ENCODE measurements around the gene OXA1L.
"Not testable (repeated sequence)": the region's sequence is repeated elsewhere in the genome, so short reads cannot be mapped to it uniquely, and the experiment has no call there.

OXA1L gene

DNA sequence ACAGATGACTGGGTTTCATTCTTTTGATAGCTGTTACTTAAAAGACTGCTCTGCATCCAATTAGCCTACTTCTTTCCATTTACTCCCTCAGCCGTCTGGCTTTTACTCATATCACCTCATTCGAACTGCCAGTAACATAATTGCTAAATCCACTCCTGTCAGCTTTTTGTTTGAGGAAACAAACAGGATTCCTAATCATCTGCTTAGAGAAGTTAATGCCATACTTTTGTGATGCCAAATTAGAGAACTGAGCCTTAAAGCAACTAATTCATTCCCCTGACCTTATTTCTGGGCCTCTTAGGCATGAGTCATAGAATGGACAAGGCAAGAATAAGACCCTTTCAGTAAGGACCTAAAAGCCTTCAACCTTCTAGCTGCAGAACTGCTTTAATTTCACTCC is 2.9 kb downstream of the OXA1L start:
- DNase-seq: no peak

- DNase-seq: no peak
Measured at GRCh38 chr14:22770481-22771187, 4.1 kb downstream of the OXA1L start.

DNA sequence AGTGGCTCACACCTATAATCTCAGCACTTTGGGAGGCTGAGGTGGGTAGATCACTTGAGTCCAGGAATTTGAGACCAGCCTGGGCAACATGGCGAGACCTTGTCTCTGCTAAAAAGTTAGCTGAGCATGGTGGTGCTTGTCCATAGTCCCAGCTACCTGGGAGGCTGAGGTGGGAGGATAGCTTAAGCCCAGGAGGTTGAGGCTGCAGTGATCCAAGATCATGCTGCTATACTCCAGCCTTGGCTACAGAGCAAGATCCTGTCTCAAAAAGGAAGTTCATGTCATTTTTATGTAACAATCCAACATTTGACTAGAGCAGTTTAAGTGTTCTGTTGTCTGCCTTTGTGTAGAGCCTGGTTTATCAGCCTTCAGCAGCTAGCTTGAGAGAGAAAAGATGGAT is 6.2 kb downstream of the OXA1L start:
- DNase-seq: no peak

DNA sequence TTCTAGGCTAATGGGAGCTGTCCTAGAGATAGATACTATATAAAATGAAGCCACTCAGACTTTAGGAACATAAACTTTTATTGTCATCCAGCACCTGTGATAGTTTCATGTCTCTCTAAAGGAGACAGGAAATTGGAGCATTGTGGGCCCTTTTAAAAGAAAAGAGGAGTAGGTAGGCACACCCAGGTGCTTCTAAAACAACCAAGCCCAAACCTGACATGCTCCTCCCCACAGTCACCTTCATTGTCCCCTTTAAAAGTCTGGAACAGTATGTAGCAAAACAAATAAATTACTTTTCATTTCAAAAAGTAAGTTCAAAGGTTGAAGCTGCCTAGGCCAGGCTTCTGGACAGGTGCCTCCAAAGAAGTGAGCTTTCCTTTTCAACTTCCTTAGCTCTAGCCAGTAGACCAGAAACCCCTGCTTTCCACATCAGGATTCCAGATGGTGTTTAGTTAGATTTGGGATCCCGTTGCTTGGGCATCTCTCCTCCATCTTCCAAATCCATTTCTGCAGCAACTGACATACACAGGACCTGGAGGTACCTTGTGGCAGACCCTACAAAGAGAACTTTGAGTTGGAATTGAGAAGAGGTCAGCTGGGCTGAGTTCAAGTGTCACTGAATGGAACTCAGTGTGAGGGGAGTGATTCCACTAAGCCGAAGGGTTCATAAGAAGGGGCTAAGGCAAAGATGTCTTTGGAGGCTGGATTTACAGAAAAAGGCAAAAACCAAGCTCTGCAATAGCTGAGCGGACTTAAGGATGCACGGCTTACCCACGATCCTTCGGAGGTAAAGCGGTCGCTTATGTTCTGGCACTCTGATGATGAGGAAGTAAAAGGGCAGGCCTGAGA is 6.9 kb downstream of the OXA1L start:
- DNase-seq: no peak

- no peak for DNase-seq
Measured at GRCh38 chr14:22774011-22774706, 7.7 kb downstream of the OXA1L start.

- DNase-seq: no peak
Measured at GRCh38 chr14:22776215-22776614, 9.7 kb downstream of the OXA1L start.

DNA sequence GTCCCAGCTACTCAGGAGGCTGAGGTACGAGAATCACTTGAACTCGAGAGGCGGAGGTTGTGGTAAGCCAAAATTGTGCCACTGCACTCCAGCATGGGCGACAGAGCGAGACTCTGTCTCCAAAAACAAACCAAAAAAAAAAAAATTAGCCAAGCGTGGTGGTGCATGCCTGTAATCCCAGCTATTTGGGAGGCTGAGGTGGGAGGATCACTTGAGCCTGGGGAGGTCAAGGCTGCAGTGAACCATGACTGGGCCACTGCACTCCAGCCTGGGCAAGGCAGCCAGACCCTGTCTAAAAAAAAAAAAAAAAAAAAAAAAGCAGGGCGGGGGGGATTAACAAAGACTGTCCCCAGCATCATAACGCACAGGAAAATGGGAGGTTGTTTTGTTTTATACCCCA is 10.4 kb downstream of the OXA1L start:
- DNase-seq: not testable (repeated sequence)

DNA sequence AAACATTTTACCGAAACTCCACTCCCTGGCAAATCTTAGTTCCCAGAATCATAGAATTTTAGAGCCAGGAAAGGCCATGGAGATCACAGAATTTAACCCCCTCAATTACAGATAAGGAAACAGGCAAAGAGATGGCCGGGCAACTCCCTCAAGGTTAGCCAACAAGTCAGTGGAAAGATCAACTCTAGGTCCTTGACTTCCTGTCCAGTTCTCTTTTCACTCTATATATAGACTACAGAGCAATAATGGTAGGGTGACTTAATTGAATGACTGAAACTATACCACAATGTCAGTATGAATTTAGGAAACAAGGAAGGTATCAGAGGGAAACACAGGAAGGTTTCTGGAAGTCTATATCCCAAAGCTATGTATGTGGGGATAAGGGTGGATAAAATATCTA is 11.6 kb downstream of the OXA1L start:
- no peak for DNase-seq

DNA sequence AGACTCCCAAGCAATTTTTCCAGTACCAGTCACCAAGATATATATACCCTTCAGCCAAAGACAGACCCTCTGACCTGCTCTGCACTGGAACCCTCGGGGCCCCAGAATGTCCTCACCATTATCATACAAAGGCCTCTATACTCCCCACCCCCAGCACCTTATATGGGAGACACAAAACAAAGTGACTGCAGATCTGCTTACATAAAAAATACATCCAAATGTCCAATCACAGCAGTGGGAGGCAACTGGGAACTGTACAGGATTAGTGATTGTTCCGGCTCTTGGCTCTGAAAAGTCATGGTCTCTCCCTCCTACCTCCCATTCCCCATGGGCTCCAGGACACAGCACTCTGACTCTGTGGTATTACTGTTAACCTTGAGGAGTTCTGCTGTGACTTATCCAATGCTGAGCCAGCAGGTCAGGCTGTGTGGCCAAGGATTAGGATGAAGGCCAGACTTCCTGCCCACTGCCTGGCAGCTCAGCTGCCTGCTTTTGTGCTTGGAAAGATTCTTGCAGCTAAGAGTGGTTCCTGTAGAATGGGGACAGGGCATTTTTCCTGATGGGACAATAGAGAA is 13.7 kb downstream of the OXA1L start:
- no peak for DNase-seq

DNA sequence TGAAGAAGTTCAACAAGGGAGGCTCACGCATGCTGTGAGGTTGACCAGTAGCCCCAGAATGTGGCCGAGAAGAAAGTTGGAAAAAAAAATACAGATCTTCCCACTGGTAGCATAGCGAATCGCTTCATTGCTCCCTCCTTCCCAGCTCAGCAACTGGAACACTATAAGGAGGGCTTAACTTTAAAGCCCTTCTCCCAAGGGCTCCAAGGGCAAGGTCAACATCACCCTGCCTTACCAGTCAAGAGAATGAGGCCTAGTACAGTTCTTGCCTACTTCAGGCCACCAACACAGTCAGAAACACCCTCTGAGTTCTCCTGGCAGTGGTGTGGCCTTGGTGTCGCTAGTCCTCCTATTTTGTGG is 14.4 kb downstream of the OXA1L start:
- no peak for DNase-seq

DNA sequence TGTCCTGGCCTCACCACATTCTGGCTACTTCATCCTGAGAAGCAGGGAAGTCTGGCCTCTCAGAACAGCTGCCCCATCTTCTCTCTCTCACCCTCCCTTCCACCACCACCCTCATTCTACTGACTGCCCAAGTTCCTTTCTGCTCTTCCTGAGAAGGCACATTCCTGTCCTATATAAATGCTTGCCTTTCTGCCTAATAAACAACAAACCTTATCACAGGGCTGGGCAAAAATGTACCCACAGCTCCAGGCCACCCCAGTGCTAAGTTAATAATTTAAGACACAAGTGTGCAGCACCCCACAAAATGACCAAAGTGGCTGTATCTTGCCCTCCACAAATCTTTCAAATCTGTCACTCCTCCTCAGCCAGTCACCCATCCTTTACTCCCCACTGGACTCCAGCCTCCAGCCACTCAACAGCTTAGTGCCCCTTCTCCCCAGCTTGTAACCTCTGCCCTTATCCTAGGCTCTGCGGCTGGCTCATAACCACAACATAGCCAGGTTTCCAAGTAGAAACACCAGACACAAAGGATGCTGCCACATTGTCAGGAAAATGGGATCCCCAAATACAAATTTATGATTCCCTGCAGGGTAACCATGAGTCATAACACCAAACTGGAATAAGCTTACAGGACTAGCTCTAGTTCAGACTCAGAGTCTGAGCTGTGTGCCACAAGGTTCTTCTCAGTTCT is 15.0 kb downstream of the OXA1L start:
- no peak for DNase-seq

GRCh38 chr14:22786685-22787084 is 20.2 kb downstream of the OXA1L start:
- DNase-seq: no peak

DNA sequence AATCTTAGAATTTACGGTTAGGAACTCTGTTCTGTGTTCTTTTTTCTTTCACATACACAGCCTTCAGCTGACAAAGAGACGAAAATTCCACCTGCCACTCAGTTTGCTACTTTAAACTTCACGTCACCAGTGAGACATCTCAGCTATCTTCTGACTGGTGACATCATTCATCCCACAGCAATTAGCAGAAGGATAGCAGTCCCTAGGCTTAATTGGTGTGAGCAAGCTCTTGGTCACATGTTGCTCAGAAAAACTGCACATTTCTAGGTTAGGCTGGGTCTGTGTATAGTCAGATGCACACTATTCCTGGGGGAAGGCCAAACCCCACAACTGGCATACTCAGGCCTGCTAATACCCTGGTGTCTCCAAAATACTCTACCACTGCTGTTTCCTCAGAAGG is 24.8 kb downstream of the OXA1L start:
- no peak for DNase-seq

GRCh38 chr14:22792158-22792557 is 25.7 kb downstream of the OXA1L start:
- DNase-seq: no peak

DNA sequence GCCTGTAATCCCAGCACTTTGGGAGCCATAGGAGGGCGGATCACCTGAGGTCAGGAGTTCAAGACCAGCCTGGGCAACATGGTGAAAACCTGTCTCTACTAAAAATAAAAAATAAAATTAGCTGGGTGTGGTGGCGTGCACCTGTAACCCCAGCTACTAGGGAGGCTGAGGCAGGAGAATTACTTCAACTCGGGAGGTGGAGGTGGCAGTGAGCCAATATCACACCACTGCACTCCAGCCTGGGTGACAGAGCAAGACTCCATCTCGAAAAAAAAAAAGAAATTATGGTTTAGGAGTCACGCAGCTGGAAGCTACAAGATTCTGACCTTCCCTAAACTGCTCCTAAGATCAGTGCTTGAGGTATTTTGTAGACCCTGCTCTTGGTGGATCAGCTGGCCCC is 27.1 kb downstream of the OXA1L start:
- not testable (repeated sequence) for DNase-seq

GRCh38 chr14:22793976-22794375 is 27.5 kb downstream of the OXA1L start:
- DNase-seq: no peak

GRCh38 chr14:22794551-22794951 is 28.1 kb downstream of the OXA1L start:
- DNase-seq: no peak

DNA sequence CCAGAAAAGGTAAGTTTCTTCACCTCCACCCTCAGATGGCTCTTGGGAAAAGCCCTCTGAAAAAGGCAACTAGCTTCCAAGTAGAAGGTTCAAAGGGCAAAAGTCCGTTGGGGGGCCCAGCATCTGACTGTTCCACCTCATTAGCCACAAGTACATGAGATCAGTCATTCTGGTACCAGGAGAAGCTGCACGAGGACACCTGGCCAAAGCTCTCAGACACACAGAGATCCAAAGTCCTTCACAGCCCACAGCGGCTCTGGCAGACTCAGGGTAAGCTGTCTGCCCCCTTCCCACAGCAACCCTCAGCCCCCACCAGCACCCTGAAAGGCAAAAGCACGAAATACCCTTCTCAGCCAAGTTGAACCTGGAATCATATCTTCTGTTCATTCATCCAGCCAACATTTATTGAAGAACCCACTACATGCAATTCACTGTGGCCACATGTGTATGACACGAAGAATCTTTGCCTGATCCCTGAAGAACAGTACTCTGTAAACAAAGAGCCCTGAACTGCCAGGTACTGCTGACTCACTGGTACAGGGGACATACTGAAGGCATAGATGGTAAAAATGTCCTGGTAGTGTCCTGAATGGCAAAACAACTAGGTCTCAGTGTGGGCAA is 29.7 kb downstream of the OXA1L start:
- no peak for DNase-seq

DNA sequence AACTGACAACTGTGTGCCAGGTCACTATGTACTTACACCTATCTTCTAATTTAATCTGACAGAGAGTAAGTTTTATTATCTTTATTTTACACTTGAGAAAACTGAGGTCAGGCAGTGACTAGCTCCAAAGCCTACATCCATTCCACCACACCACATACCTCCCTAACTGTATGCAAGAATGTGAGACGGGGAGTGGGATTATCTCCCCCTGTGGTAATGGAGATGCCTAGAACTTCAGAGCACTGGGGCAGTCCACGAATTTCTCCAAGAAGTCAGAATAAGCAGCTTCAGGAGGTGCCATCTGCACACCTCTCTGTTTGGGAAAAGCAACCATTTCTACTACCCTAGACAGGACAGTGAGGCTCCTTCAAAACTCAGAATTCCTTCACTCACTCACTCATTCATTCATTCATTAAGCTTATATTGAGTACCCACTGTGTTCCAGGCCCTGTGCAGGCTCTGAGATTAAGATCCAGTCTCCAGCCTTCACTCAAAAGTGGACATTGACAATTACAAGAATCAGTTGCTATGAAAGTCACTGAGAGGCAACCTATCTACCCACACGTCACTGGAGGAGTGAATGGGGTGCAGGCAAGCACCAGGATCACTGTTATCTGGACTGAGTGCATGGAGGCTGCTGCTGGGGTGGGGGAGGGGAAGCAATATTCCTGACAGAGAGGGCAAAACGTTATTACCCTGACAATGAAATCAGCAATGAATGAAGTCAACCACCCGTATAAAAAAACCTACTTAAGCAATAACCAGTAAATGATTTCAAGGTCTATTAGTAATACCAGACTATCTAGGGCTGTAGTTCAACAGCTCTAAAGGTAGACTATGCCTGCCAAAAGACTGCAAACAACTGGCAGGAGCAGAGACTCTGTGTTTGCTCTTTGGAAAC is 30.8 kb downstream of the OXA1L start:
- no peak for DNase-seq

DNA sequence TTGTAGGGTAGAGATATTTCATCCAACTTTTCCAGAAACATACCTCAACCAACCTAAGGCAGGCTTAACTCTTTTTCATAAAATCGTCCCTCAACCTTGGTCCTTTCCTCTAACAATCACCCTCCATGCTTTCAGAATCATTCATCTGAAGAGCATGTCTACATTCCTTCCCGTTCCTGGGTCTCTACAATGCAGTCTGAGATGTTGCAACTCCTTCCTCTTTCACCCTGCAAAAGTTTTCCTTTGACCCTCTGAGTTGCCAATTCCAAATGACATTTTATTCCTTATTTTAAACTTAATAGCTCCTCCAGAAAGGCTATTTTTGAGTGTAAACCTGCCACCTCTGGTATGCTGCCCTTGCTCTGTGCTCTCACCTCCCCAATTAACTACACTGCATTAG is 32.0 kb downstream of the OXA1L start:
- no peak for DNase-seq

GRCh38 chr14:22800346-22800745 is 33.9 kb downstream of the OXA1L start:
- no peak for DNase-seq
